ENCODE results near the gene MAML2.

MAML2 gene

GRCh38 chr11:96242971-96243647, 99.9 kb downstream of the MAML2 start:
- TF ChIP-seq ZFX (IDR thresholded peaks at IDR 0.05; ENCODE audit: borderline replicate concordance), result no peak
- TF ChIP-seq CTCF (IDR thresholded peaks at IDR 0.05), result no peak
- peak overlapping the region; percentile 67 for H3K27ac ChIP-seq

DNA sequence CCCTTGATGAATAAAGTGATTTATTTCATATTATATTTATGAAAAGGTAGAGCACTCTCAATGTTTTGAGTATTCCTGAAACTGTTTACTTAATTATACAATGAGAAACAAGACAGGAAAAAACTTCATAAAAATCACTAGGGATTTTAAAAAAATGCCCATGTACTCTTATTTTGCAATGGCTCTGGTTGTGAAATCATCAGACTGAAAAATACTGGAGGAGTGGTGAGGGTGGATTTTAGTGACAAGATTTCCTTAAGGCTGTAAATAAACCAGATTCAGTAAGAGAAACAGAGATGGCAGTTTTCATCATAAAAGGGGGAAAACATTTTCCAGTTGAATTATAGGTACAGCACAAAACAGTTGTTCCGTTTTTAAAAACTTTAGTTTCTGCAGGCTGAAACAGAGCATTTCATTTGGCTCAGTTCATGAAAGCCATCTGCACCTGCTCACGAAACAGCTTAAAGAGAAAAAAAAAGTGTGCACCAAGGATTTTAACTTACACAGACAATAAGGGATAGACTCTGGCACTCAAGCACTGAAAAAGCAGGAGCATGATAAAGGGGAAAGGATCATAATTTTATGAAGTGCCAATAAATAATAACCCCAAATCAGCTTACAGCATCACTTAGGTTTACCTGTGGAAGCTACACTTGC, 100.7 kb downstream of the MAML2 start:
- H3K27ac ChIP-seq, result peak overlapping the region; percentile 67
- TF ChIP-seq ZFX (IDR thresholded peaks at IDR 0.05; ENCODE audit: borderline replicate concordance), result no peak
- no peak for TF ChIP-seq CTCF (IDR thresholded peaks at IDR 0.05)

DNA sequence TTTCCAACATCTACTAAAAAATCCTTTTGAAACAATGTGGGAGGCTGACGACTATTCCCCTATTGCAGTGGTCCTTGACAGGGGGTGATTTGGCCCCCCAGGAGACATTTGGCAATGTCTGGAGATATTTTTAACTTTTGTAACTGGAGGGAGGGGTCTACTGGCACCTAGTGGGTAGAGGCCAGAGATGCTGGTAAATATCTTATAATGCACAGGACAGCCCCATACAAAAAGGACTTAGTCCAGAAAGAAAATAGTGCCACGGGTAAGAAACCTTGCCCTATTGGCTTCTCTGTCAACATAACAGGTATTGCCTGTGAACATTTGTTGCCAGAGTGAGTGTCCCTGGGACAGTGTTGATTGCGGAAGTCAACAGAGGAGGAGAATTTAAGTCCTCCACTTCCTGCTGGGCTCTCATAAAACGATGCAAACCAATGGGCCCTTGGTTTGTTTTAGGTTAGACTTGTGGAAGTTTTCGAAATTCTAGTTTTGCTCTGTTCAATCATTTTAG, 101.6 kb downstream of the MAML2 start:
- TF ChIP-seq ZFX (IDR thresholded peaks at IDR 0.05; ENCODE audit: borderline replicate concordance) (no peak), CTCF (IDR thresholded peaks at IDR 0.05) (no peak)
- no peak overlapping the region for H3K27ac ChIP-seq

GRCh38 chr11:96238563-96239135, 104.3 kb downstream of the MAML2 start:
- no peak overlapping the region for H3K27ac ChIP-seq
- TF ChIP-seq CTCF (IDR thresholded peaks at IDR 0.05) (no peak), ZFX (IDR thresholded peaks at IDR 0.05; ENCODE audit: borderline replicate concordance) (no peak)

GRCh38 chr11:96237766-96238266, 105.2 kb downstream of the MAML2 start:
- no peak overlapping the region for H3K27ac ChIP-seq
- TF ChIP-seq ZFX (IDR thresholded peaks at IDR 0.05; ENCODE audit: borderline replicate concordance) (no peak), CTCF (IDR thresholded peaks at IDR 0.05) (no peak)

DNA sequence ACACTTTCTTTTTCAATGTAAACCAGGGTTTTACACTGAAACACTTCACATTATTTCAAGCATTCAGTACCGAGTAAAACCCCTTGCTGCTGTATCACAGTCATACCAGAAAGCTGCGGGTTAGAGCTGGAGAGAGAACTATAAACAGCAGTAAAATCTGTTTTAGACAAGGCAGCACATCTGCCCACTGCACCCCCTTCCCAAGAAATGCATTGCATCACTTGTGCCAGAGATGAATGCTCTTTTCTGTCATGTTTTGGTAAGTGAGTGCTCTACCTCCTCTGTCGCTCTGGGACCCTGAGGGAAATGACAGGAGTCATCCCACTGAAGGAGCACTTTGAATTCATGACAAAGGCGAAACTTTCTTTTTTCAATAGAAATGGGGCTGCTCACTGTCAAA, 107.2 kb downstream of the MAML2 start:
- TF ChIP-seq ZFX (IDR thresholded peaks at IDR 0.05; ENCODE audit: borderline replicate concordance) (no peak), CTCF (IDR thresholded peaks at IDR 0.05) (no peak)
- no peak overlapping the region for H3K27ac ChIP-seq

All from 22Rv1 (cell line).